AG10803 (cell line): ENCODE results near the gene TRAF2.

Source experiments
- DNase-seq: peaks from one replicate; pipeline ENCODE4 v3.0.0; 2010; ENCODE audit warnings: low read depth
- H3K4me3 ChIP-seq: 2 replicates; pipeline ENCODE4 v1.5.1; 2011; ENCODE audit warnings: mild to moderate bottlenecking, low read length, control low read depth
- TF ChIP-seq, protein P1 (sequence below): conservative IDR thresholded peaks from 2 replicates; pipeline ENCODE4 v1.5.1; 2011; ENCODE audit warnings: mild to moderate bottlenecking, low read length, control low read depth, inconsistent platforms

The TRAF2 gene

DNA sequence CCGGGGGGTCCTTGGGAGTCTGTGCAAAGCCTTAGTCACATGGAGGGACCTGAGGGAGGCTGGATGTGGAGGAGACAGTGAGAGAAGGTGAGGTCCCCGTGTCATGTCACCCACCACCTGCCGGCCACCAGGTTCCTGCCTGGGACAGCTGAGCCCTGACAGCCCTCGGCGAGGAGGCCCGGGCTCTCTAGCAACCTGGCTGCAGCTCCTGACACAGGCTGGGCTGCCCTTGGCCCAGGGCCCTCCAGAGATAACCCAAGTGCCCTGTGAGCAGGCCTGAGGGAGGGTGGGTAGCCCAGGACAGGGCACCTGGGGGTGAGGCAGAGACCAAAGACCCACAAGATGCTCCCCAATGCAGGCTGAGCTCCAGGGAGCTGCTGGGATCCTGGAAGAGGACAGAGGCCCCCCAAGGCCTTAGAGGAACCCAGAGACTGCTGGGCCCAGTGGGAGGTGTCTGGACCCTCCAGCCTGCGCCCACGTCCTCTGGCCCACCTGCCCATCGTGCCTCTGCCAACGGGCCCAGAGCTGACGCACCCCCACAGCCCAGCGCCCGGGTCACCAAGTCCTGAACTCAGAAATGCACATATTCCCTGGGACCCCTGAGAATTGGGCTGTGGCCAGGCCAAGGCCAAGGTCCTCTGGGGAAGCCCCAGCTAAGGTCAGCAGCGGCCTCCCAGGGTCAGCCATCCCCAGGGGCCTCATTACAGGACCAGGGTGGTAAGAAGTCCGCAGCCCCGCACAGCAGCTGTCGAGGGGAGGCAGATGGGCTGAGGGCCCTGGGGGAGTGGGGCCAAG lies 82.2 kb downstream of the TRAF2 start:
- DNase-seq = no peak
- H3K4me3 ChIP-seq = no peak overlapping the region
- TF ChIP-seq, protein P1, sequence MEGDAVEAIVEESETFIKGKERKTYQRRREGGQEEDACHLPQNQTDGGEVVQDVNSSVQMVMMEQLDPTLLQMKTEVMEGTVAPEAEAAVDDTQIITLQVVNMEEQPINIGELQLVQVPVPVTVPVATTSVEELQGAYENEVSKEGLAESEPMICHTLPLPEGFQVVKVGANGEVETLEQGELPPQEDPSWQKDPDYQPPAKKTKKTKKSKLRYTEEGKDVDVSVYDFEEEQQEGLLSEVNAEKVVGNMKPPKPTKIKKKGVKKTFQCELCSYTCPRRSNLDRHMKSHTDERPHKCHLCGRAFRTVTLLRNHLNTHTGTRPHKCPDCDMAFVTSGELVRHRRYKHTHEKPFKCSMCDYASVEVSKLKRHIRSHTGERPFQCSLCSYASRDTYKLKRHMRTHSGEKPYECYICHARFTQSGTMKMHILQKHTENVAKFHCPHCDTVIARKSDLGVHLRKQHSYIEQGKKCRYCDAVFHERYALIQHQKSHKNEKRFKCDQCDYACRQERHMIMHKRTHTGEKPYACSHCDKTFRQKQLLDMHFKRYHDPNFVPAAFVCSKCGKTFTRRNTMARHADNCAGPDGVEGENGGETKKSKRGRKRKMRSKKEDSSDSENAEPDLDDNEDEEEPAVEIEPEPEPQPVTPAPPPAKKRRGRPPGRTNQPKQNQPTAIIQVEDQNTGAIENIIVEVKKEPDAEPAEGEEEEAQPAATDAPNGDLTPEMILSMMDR = no peak

DNA sequence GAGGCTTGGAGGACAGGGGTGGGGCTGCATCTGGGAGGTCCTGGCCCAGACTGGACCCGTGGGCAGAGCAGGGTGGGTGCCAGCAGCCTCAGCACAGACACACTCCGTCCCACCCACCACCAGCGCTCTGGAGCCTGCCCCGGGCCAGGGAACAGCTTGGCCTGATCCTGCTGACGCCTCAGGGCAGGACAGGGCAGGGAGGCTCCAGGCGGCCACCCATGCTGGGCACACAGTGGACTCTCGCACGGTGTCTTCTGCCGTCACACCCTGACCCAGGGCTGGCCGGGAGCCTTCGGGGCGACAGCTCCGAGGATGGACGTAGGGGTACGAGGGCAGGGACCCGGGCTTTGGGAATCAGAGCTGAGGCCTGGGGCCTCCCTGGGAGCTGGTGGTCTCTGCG lies 82.8 kb downstream of the TRAF2 start:
- DNase-seq = no peak
- TF ChIP-seq, protein P1 = no peak
- H3K4me3 ChIP-seq = no peak overlapping the region

DNA sequence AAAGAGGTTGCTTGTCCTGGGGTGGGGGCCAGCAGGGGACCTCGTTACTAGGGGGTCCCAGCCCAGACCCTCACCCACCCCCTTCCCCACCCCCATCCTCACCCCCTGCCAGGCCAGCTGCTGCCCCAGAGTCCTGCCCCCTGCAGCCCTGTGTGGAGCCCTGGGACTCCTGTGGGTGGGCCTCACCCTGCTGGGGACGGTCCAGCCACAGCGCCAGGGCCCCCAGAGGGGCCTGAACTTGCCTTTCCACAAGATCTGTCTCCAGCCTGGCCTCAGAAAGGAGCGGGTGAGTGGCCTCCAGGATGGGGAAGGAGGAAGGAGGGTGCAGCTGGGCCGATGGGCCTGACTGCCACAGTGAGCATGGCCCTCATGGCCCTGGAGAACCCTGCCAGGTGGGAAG lies 83.5 kb downstream of the TRAF2 start:
- no peak for DNase-seq
- H3K4me3 ChIP-seq = no peak overlapping the region
- TF ChIP-seq, protein P1 = no peak

DNA sequence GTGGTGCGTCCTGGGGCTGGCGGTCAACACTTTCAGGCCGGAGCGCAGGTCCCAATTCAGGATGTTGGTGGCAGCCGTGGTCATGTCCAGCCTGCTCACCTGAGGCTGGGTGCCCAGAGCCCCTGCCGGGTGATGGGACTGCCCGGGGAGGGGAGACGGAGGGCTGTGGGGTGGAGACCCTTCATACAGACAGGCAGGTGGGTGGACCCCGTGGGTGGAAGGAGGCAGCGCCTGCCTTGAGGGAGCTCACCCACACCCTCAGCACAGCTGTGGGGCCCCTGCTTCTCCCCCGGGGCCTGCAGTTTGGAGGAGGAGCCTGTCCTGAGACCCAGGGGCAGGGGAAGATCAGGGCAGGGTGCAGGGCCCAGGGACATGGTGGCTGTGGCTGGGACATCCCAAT lies 84.0 kb downstream of the TRAF2 start:
- no peak for DNase-seq
- TF ChIP-seq, protein P1 = no peak
- H3K4me3 ChIP-seq = no peak overlapping the region

DNA sequence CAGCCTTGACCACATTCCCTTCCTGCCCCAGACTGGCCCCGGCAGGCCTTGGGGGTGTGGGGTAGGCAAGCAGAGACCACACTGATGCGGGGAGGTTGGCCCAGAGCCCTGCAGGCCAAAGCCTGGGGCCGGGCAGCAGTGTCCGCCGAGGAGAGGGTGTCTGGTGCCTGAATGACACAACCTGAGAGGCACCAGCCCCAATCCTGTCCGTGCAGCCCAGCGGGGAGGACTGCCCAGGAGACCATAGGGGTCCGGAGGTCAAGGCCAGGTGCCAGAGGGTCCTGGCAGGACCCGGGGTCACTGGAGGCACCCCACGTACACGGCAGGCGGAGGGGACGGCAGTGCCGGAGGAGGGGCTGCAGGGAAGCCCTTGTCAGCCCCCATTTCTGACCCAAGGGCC lies 85.4 kb downstream of the TRAF2 start:
- TF ChIP-seq, protein P1 = no peak
- no peak for DNase-seq
- no peak overlapping the region for H3K4me3 ChIP-seq

DNA sequence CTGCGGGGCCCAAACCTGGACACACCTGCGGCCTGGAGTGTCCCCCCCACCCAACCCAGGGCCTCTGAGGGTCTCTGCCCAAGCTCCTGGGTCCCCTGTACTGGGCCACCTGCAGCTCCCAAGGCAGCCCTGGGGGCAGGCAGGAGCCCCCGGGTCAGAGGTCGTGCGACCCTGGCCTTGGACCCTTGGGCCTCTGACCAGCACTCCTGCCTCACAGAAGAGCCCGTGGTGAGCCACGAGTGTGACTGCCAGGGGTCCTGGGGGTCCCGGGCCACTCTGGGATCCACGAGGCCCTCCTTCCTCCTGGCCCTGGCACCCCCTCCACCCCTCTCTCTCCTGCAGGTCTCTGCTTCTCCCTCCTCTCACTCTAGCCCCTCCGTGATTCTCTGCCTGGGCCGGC lies 86.0 kb downstream of the TRAF2 start:
- DNase-seq = no peak
- TF ChIP-seq, protein P1 = no peak
- H3K4me3 ChIP-seq = no peak overlapping the region

DNA sequence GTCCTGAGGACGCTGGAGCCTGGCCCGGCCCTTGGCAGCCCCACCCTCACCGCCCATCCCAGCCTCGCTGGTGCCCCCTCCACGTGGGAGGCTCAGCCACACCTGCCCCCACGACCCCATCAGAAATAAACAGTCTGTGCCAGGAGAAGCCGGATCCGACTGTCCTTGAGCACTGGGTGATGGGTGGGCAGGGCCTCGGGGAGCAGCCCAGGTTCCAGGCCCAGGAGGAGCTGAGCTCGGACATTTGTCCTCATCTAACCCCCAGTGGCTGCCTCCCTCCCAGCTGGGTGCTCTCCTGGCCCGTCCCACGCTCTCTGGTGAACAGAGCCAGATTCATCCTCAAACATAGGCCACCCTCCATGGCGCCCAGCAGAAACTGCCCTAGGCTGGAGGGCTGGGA lies 86.4 kb downstream of the TRAF2 start:
- TF ChIP-seq, protein P1 = no peak
- H3K4me3 ChIP-seq = no peak overlapping the region
- no peak for DNase-seq
